ENCODE results near the gene MVD. TPM values are rescaled to one million over a fixed set of nuclear protein-coding genes. Genes with fewer than 3 reads are reported as not detected.

Gene MVD
- total and polyA plus RNA-seq, 2 of the 13 experiments (the other 11 are each of a cell fraction or from before 2014, with no cell fraction given), result 28.1 to 187 TPM

- peak; percentile 90; the same call in 1 of the 2 replicates for TF ChIP-seq ZNF607 (CRISPR knock-in tag; IDR thresholded peaks at IDR 0.05; ENCODE audit: borderline replicate concordance)
- peak; percentile 87; the same call in 1 of the 2 replicates for TF ChIP-seq ZGPAT (CRISPR knock-in tag; IDR thresholded peaks at IDR 0.05)
- TF ChIP-seq ZBTB7B (CRISPR knock-in tag; IDR thresholded peaks at IDR 0.05), result peak; percentile 83; the same call in 1 of the 2 replicates
- TF ChIP-seq HMGXB4 (CRISPR knock-in tag; IDR thresholded peaks at IDR 0.05; ENCODE audit: borderline replicate concordance in 1 of 2, low read depth in 1 of 2), result peak; percentile 45 to 95; a peak in 3 of 4 replicates
- TF ChIP-seq ATF7-NPFF (CRISPR knock-in tag; IDR thresholded peaks at IDR 0.05; ENCODE audit: low read depth), result peak; percentile 92
- TF ChIP-seq ZBTB4 (CRISPR knock-in tag; IDR thresholded peaks at IDR 0.05; ENCODE audit: borderline replicate concordance), result peak; percentile 94
- TF ChIP-seq SSRP1 (CRISPR knock-in tag; IDR thresholded peaks at IDR 0.05), result no peak
- no peak for TF ChIP-seq ZNF569 (CRISPR knock-in tag; IDR thresholded peaks at IDR 0.05; ENCODE audit: borderline replicate concordance)
- TF ChIP-seq POLR2AphosphoS2 (IDR thresholded peaks at IDR 0.05; ENCODE audit: low read depth, low read length), result no peak
- TF ChIP-seq PCBP2 (optimal IDR thresholded peaks at IDR 0.05; ENCODE audit: low read depth, low read length, poor library complexity, severe bottlenecking), result no peak
- peak; percentile 30 for TF ChIP-seq ZNF616 (CRISPR knock-in tag; IDR thresholded peaks at IDR 0.05; ENCODE audit: low read depth)
- TF ChIP-seq THYN1 (CRISPR knock-in tag; IDR thresholded peaks at IDR 0.05; ENCODE audit: borderline replicate concordance, low read depth), result no peak
- peak; percentile 87 for TF ChIP-seq MXD3 (CRISPR knock-in tag; IDR thresholded peaks at IDR 0.05)
- peak; percentile 1; the same call in 1 of the 2 replicates for TF ChIP-seq ZNF367 (CRISPR knock-in tag; IDR thresholded peaks at IDR 0.05; ENCODE audit: borderline replicate concordance)
- TF ChIP-seq FOXO1 (CRISPR knock-in tag; IDR thresholded peaks at IDR 0.05), result peak; percentile 77; the same call in 1 of the 2 replicates
- TF ChIP-seq NFYB (CRISPR knock-in tag; IDR thresholded peaks at IDR 0.05), result peak; percentile 100
- peak; percentile 76 for TF ChIP-seq ZNF18 (CRISPR knock-in tag; IDR thresholded peaks at IDR 0.05; ENCODE audit: insufficient replicate concordance)
- TF ChIP-seq ZNF75D (CRISPR knock-in tag; IDR thresholded peaks at IDR 0.05; ENCODE audit: borderline replicate concordance), result no peak
- TF ChIP-seq MIXL1 (CRISPR knock-in tag; IDR thresholded peaks at IDR 0.05), result peak; percentile 7; the same call in 1 of the 2 replicates
Observed at GRCh38 chr16:88662843-88663606, at the start of gene MVD (continued).

Data from HepG2 (cell line).